Thyroid gland (tissue), 4 donors: ENCODE results near the gene BACH2.

Experiments used
- CTCF ChIP-seq, 6 experiments: fragments of 200-600 bp in 3 of 6; fragments of 450-650 bp in 3 of 6; sonication (generic) in 3 of 6; IDR thresholded peaks; one replicate each; pipeline ENCODE4 v1.5.1; 2016 to 2019; ENCODE audit warnings: antibody characterized with exemption in 6 of 6, mild to moderate bottlenecking in 2 of 6, inconsistent platforms in 1 of 6, moderate library complexity in 1 of 6
- POLR2A ChIP-seq, 2 donors: fragments of 450-650 bp; IDR thresholded peaks; one replicate each; pipeline ENCODE4 v1.6.1; 2017; ENCODE audit warnings: antibody characterized with exemption in 2 of 2, mild to moderate bottlenecking in 2 of 2, moderate library complexity in 1 of 2

GRCh38 chr6:90113389-90113788, 183.3 kb downstream of the BACH2 start:
- TF ChIP-seq CTCF (IDR thresholded peaks at IDR 0.05) = no peak
- TF ChIP-seq POLR2A (IDR thresholded peaks at IDR 0.05) = no peak
